ENCODE measurements around the gene TNRC18.

DNA sequence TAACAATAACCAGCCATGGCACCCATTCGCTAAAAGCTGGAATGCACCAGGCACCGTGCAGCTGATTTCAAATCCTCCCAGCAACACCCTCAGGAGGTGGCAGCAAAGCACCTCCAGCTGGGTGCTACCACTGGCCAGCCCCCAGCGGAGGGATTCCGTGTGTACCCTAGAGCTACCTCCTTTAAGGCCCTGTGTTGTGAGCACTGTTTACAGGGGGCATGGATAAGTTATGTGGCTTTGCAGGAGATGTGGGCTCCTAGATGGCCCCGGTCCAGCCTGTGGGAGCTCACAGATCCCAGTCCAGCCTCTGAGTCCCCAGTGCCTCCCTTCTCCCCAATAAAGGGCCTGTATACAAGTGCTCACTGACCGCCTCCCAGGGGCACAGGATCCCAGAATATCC is 27.1 kb downstream of the TNRC18 start:
- TF ChIP-seq POLR2AphosphoS5 (IDR thresholded peaks at IDR 0.05; ENCODE audit: low read depth, low read length): no peak
- TF ChIP-seq EP300 (IDR thresholded peaks at IDR 0.05; ENCODE audit: borderline replicate concordance in 1 of 2, low read depth in 2 of 2, low read length in 2 of 2): no peak
